T1000 (cell line): ENCODE data around the gene COMMD9.

Experiments
- DNase-seq: peaks from one replicate; lab custom pipeline; 2025; ENCODE audit warnings: mixed read lengths; lab: John Stamatoyannopoulos, UW

COMMD9 gene

DNA sequence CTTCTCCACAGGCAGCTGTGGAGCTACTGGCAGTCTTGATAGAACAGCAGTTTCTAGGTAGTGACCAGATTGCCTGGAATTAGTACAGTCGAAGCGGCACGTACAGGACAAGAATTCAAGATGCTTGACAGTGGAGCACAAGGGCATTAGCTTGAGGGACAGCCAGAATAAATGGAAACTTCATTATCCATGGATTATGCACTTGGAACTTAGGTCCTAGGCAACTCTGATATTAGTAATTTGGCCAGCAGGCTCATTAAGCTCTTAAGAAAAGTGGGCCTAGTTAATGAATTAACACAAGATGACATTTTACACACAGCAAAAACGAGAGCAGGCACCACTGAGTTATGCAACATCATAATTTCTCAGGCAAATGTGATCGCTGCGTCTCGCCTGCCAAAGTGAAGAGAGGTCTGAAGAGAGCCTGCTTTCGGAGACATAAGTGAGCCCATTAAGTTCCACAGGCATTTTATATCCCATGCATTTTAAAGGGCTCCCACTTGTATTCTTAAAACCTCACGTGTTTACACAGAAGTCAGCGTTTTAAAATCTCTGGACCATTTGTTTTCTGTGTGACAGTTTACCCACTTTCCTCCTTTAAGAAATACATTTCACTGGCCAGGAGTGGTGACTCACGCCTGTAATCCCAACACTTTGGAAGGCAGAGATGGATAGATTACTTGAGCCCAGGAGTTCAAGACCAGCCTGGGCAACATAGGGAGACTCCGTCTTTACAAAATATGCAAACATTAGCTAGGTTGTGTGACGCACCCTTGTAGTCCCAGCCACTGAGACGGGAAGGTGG lies 66.2 kb downstream of the COMMD9 start:
- DNase-seq, result no peak
